Glutamatergic neuron (in vitro differentiated cells): Measurements from ENCODE around the gene ITM2C. TPM values are rescaled to one million over a fixed set of nuclear protein-coding genes. Genes with fewer than 3 reads are reported as not detected.

ENCODE experiments used
- DNase-seq: peaks from one replicate; pipeline ENCODE4 v3.0.0; 2022
- H3K27ac Mint-ChIP-seq: one replicate; pipeline ENCODE4 v1.8.0; 2020; ENCODE audit warnings: mild to moderate bottlenecking, mixed read lengths, inconsistent platforms; ENCODE audit not compliant: unreplicated experiment
- H3K27me3 Mint-ChIP-seq: one replicate; pipeline ENCODE4 v1.8.0; 2020; ENCODE audit warnings: mild to moderate bottlenecking, moderate library complexity, mixed read lengths, inconsistent platforms; ENCODE audit not compliant: unreplicated experiment
- H3K36me3 Mint-ChIP-seq: one replicate; pipeline ENCODE4 v1.8.0; 2020; ENCODE audit warnings: mild to moderate bottlenecking, mixed read lengths, inconsistent platforms; ENCODE audit not compliant: unreplicated experiment
- H3K4me1 Mint-ChIP-seq: one replicate; pipeline ENCODE4 v1.8.0; 2020; ENCODE audit warnings: mild to moderate bottlenecking, low read depth, mixed read lengths, inconsistent platforms; ENCODE audit not compliant: unreplicated experiment
- H3K4me3 Mint-ChIP-seq: one replicate; pipeline ENCODE4 v1.8.0; 2020; ENCODE audit warnings: mild to moderate bottlenecking, mixed read lengths, inconsistent platforms; ENCODE audit not compliant: unreplicated experiment
- H3K9me3 Mint-ChIP-seq: one replicate; pipeline ENCODE4 v1.8.0; 2020; ENCODE audit warnings: mild to moderate bottlenecking, moderate library complexity, mixed read lengths, inconsistent platforms; ENCODE audit not compliant: unreplicated experiment
- total RNA-seq: library from RNA; stranded (reverse); fragmentation: NEBNext Ultra II Directional; extraction: Animal tissue kit (Norgen Biotek cat#: 25700); gene quantifications from one replicate; pipeline ENCODE4 v1.2.1, GENCODE V29; 2021; ENCODE audit not compliant: unreplicated experiment
- TF ChIP-seq, protein P1 (sequence below): fragments of 200-600 bp; sonication (generic); IDR thresholded peaks from one replicate; pipeline ENCODE4 v1.5.0; 2021; ENCODE audit not compliant: partially characterized antibody, unreplicated experiment

ITM2C gene
- total RNA-seq, 1 donor from 2014 or later, result 72.0 TPM

DNA sequence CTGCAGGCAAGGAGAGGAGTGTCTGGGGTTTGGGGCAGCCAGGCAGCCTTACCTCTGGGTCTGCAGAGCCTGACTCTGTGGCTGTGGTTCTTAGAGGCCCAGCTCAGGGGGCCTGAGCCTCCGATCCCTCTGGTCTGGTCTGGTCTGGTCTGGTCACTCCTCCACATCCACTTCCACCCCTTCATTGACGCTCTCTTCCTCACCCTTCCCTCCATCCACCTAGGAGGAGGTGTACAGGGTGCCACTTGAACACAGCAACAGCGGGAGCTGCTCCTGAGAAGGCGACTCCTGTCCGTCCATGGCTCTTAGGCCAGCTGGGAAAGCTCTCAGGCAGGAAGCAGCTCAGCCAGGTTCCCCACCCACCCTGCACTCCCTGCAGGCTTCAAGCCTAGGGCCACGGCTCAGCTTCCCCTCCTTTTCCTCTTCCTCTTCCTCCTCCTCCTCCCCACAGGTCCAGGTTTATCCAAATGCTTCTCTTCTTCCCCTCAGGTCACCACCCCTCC lies 43.4 kb downstream of the ITM2C start:
- Mint-ChIP-seq H3K4me3 (no peak overlapping the region), H3K27ac (no peak overlapping the region), H3K27me3 (no peaks in the 10 kb centered on the region), H3K9me3 (peaks cover 8% of the 10 kb centered on the region), H3K4me1 (no peaks in the 10 kb centered on the region), H3K36me3 (peaks cover 13% of the 10 kb centered on the region)
- DNase-seq, result peak; percentile 9
- TF ChIP-seq, protein P1, sequence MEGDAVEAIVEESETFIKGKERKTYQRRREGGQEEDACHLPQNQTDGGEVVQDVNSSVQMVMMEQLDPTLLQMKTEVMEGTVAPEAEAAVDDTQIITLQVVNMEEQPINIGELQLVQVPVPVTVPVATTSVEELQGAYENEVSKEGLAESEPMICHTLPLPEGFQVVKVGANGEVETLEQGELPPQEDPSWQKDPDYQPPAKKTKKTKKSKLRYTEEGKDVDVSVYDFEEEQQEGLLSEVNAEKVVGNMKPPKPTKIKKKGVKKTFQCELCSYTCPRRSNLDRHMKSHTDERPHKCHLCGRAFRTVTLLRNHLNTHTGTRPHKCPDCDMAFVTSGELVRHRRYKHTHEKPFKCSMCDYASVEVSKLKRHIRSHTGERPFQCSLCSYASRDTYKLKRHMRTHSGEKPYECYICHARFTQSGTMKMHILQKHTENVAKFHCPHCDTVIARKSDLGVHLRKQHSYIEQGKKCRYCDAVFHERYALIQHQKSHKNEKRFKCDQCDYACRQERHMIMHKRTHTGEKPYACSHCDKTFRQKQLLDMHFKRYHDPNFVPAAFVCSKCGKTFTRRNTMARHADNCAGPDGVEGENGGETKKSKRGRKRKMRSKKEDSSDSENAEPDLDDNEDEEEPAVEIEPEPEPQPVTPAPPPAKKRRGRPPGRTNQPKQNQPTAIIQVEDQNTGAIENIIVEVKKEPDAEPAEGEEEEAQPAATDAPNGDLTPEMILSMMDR, result no peak

DNA sequence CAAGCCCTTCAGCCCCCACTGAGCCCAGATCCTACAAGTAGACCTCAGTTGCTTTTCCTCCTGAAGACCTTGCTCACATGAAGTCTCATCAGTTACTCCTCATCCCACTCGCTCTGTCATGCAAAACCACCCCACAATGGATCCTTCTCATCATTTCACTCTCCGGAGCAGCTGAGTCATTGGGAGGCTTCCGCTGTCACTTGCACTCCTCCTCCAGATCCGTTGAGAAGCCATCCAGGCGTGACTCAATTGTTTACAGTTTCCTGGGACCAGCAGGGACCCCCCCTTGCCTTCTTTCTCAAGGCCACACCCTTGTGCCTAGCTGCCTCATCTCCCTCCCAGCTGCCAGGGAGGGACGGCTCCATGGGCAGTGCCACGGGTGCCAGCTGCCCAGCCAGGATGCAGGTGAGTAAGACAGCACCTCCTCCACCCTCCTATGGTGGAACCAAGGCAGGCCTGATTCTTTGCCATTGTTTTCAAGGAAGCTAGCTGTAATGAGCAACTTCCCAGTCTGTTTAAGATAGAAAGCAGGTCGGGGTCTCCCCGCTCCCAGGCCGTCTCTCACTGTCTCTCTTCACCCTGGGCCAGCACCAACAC lies 44.0 kb downstream of the ITM2C start:
- TF ChIP-seq, protein P1, result no peak
- H3K27ac Mint-ChIP-seq, result no peak overlapping the region
- no peaks in the 10 kb centered on the region for H3K4me1 Mint-ChIP-seq
- peaks cover 8% of the 10 kb centered on the region for H3K9me3 Mint-ChIP-seq
- no peaks in the 10 kb centered on the region for H3K27me3 Mint-ChIP-seq
- DNase-seq, result peak; percentile 5
- H3K4me3 Mint-ChIP-seq, result no peak overlapping the region
- peaks cover 13% of the 10 kb centered on the region for H3K36me3 Mint-ChIP-seq

DNA sequence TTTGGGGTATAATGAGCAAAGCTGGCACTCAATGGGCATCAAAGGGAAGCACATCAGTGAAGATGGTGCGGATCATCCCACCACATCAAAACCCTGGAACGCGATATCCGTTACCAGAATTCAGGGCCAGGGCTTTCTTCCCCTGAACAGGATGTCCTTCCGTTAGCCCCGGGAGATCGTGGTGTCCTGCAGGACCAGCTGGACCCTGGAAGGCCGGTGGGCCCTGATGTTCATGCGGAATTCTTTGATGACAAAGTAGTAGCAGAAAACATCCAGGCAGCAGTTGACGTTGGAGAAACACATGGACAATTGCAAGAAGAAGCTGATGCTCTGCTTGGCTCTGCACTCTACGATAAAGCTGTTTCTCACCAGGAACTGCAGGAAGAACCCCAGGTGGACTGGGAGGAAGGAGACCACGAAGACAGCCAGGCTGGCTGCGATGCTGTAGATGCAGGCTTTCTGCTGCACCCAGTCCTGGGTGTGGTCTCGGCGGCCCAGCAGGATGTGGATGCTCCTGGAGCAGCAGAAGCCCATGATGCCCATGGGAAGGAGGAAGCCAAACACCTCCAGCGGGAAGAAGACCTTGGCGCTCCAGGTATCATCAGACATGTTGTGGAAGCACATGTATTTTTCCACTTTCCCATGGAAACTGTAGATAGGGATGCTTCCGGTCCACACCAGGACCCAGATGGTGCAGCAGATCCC lies 45.3 kb downstream of the ITM2C start:
- TF ChIP-seq, protein P1, result no peak
- Mint-ChIP-seq H3K27me3 (no peaks in the 10 kb centered on the region), H3K36me3 (peaks cover 13% of the 10 kb centered on the region), H3K27ac (no peak overlapping the region), H3K4me3 (no peak overlapping the region), H3K4me1 (no peaks in the 10 kb centered on the region), H3K9me3 (peaks cover 8% of the 10 kb centered on the region)
- peak; percentile 6 for DNase-seq

DNA sequence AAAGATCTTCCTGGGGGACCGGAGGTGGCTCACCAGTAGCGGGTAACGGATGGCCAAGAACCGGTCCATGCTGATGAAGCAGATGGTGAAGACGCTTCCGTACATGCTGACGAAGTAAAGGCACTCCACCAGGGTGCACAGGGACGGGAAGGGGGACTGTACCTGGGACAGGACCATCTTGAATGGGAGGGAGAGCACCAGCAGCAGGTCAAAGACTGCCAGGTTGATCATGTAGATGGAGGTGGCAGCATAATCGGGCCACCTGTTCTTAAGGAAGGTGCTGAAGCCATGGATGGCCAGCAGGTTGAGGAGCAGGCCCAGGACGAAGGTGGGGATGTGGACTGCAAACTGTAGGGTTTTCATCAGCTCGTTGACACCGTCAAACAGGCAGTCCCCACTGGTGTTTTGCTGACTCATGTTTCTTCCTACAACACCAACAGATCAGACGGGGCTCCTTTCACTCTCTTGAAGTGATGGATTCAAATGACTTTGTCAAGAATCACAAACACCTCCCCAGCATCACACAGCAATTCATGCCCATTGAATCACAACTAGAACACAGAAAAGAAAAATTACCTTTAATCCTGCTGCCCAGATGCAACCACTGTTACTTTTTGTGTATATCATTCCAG lies 45.9 kb downstream of the ITM2C start:
- Mint-ChIP-seq H3K36me3 (peaks cover 13% of the 10 kb centered on the region), H3K27me3 (no peaks in the 10 kb centered on the region), H3K4me1 (no peaks in the 10 kb centered on the region), H3K9me3 (peaks cover 8% of the 10 kb centered on the region), H3K4me3 (no peak overlapping the region), H3K27ac (no peak overlapping the region)
- DNase-seq, result peak; percentile 7
- TF ChIP-seq, protein P1, result no peak
